ENCODE results near the gene GRM7.

DNA sequence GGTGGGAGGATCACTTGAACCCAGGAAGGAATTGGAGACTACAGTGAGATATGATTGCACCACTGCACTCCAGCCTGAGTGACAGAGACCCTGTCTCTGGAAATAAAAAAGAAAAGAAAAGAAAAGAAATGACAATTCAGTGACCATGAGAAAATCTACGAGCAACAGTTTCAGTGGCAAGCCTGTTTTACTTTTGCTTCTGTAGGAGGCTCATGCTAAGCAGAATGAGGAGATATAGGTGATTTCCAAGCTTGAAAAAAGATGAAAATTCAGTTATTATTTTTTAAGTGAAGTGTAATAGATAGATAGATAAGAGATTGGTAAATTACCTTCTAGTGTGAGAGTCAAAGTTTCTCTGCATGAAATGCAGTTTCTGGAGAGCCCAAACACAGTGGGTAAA, 651.1 kb downstream of the GRM7 start:
- TF ChIP-seq, protein P1, sequence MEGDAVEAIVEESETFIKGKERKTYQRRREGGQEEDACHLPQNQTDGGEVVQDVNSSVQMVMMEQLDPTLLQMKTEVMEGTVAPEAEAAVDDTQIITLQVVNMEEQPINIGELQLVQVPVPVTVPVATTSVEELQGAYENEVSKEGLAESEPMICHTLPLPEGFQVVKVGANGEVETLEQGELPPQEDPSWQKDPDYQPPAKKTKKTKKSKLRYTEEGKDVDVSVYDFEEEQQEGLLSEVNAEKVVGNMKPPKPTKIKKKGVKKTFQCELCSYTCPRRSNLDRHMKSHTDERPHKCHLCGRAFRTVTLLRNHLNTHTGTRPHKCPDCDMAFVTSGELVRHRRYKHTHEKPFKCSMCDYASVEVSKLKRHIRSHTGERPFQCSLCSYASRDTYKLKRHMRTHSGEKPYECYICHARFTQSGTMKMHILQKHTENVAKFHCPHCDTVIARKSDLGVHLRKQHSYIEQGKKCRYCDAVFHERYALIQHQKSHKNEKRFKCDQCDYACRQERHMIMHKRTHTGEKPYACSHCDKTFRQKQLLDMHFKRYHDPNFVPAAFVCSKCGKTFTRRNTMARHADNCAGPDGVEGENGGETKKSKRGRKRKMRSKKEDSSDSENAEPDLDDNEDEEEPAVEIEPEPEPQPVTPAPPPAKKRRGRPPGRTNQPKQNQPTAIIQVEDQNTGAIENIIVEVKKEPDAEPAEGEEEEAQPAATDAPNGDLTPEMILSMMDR (IDR thresholded peaks at IDR 0.05), result no peak
- no peak for TF ChIP-seq POLR2A (IDR thresholded peaks at IDR 0.05)
